Activated CD4-positive, CD25-positive, alpha-beta regulatory T cell treated with anti-CD3 and anti-CD28 coated beads, Interleukin-2, amount 50 U/mL, for 24 hours (primary cell): ENCODE measurements around the gene MOBP.

Experiments
- ATAC-seq, 2 donors: fragments of 150-1000 bp; cut with Tn5 transposase; one replicate each; pipeline ENCODE4 v1.10.0; 2021; ENCODE audit warnings: mild to moderate bottlenecking in 1 of 2, moderate library complexity in 1 of 2

The MOBP gene

GRCh38 chr3:39548282-39548681 is 80.8 kb downstream of the MOBP start:
- no peak for ATAC-seq

- ATAC-seq = no peak
Measured at GRCh38 chr3:39550354-39551051, 83.0 kb downstream of the MOBP start.
